ENCODE measurements around the gene USP34. TPM values are rescaled to one million over a fixed set of nuclear protein-coding genes. Genes with fewer than 3 reads are reported as not detected.
A peak's percentile ranks its signal among the peaks of the same experiment; 100 is the strongest.
"Not testable (repeated sequence)": the region's sequence is repeated elsewhere in the genome, so short reads cannot be mapped to it uniquely, and the experiment has no call there.

USP34 gene
- total and polyA plus RNA-seq, 2 experiments from 2014 or later: 81.8 to 157 TPM

- no peak for TF ChIP-seq REST (IDR thresholded peaks at IDR 0.05; ENCODE audit: unreplicated experiment)
- TF ChIP-seq STAT1 (IDR thresholded peaks at IDR 0.05; ENCODE audit: unreplicated experiment): no peak
- TF ChIP-seq JUNB (IDR thresholded peaks at IDR 0.05; ENCODE audit: unreplicated experiment): no peak
- TF ChIP-seq CREB1 (CRISPR knock-in tag; IDR thresholded peaks at IDR 0.05; ENCODE audit: low read depth): no peak
- no peak for TF ChIP-seq ETS1 (IDR thresholded peaks at IDR 0.05)
- TF ChIP-seq POLR2AphosphoS5 (IDR thresholded peaks at IDR 0.05; ENCODE audit: low read depth): no peak
- no peak for TF ChIP-seq EZH2 (IDR thresholded peaks at IDR 0.05; ENCODE audit: low read depth, unreplicated experiment)
These were observed 7.2 kb upstream of the USP34 start (continued) for GRCh38 chr2:61478086-61478485.

DNA sequence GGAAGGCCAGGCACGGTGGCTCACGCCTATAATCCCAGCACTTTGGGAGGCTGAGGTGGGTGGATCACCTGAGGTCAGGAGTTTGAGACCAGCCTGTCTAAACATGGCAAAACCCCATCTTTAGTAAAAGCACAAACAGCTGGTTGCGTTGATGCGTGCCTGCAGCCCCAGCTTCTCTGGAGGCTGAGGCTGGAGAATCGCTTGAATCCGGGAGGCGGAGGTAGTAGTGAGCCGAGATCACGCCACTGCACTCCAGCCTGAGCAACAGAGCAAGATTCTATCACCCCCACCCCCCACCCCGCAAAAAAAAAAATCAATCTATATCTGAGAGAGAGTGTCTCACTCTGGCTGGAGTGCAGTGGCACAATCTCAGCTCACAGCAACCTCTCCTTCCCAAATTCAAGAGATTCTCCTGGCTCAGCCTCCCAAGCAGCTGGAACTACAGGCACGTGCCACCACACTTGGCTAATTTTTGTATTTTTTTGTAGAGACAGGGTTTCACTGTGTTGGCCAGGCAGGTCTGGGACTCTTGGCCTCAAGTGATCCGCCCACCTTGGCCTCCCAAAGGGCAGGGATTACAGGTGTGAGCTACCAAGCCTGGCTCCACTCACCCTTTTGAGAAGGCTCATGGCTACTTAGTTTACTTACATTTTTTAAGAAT lies 6.2 kb upstream of the USP34 start:
- peaks cover 23% of the 10 kb centered on the region for H3K27me3 Mint-ChIP-seq (ENCODE audit: insufficient read depth, low read depth, poor library complexity)
- TF ChIP-seq POLR2AphosphoS5 (IDR thresholded peaks at IDR 0.05; ENCODE audit: low read depth): peak; percentile 35
- H3K27ac ChIP-seq (ENCODE audit: low read depth): peak overlapping the region; percentile 36; the same call in 1 of the 2 replicates
- H3F3A ChIP-seq (replicated peaks; ENCODE audit: low read depth): peaks cover 44% of the 10 kb centered on the region
- H3K4me3 Mint-ChIP-seq; H4K20me1 ChIP-seq (replicated peaks; ENCODE audit: insufficient read depth); H3K4me1 Mint-ChIP-seq; H3K79me2 ChIP-seq (replicated peaks; ENCODE audit: insufficient read depth); H3K27me3 ChIP-seq (ENCODE audit: insufficient read depth); H3K9me3 Mint-ChIP-seq; H3K4me1 ChIP-seq (ENCODE audit: insufficient read depth); H3K9me2 ChIP-seq (ENCODE audit: insufficient read depth); H3K27ac Mint-ChIP-seq; DNase-seq (ENCODE audit: low spot score); H3K4me3 ChIP-seq; ATAC-seq; H3K4me2 ChIP-seq; H2AFZ ChIP-seq: not testable (repeated sequence)
- H3K36me3 ChIP-seq (ENCODE audit: insufficient read depth): peaks cover 40% of the 10 kb centered on the region
- H3K36me3 Mint-ChIP-seq (ENCODE audit: low read depth): peaks cover 80% of the 10 kb centered on the region
